RKO (cell line): Measurements from ENCODE around the gene IL1R1.
A peak's percentile ranks its signal among the peaks of the same experiment; 100 is the strongest.

Source experiments
- DNase-seq: peaks from one replicate; pipeline ENCODE4 v3.0.0-alpha.2; 2016; ENCODE audit warnings: low spot score

IL1R1 gene

DNA sequence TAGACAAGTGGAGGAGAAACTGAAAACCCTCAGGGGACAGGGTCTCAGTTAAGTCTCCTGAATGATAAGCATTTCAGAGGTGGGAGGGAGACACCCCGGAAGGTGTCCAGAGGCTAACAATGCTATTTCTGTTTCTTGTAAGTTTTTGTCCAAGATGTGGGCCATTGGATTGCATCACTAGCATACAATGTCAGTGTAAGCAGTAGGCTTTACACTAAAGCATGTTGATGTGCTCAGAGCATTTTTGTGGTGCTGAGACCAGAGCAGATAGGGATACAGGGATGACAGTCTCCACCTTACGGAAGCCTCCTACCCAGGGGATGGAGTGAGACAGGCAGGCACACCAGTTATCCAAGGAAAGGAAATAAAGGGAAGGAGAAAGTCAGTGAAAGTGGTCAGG is 2.2 kb upstream of the IL1R1 start:
- no peak for DNase-seq

DNA sequence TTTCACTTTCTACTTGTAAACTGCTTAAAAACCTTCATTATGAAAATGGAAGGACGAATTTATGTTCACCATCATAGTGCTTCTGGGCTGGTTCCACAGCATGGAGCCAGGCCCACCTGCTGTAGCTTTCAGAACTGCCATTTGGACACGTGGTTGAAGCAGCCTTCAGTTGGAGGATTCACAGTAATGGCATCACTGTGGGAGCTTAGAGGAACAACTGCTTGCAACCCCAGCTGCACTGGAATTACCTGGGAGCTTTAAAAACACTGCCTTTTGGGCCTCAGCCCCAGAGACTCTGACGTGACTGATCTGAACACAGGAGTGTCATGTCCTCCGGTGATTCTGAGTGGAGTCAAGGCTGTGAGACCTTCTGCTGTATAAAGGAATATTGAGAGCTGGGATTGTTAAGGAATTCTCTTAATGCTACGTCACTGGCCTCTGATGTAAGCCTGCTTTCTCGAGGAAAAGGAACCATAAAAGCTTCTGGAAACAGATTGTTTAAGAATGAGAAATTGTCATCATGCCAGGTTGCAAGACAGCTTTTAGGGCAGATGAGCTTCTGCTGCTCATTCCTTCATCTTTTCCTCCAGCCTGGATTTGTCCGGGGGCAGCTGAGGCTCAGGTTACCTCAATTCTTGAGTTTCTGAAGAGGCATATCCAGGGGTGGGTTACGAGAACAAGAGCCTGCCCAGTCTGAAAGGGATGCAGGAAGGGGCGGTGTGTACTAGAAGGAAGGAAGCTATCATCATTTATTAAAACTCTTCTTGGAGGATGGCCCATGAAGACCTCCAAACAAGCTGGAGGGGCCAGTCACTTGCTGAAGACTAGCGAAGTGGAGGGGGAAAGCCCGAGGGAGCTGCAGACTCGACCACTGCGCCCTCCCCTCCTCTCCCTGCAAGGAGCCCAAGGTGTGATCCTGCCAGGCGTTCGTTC is 1.3 kb upstream of the IL1R1 start:
- no peak for DNase-seq

GRCh38 chr2:102142829-102143449 is 393 bp downstream of the IL1R1 start:
- DNase-seq: no peak

GRCh38 chr2:102143450-102143985 is 972 bp downstream of the IL1R1 start:
- DNase-seq: no peak

DNA sequence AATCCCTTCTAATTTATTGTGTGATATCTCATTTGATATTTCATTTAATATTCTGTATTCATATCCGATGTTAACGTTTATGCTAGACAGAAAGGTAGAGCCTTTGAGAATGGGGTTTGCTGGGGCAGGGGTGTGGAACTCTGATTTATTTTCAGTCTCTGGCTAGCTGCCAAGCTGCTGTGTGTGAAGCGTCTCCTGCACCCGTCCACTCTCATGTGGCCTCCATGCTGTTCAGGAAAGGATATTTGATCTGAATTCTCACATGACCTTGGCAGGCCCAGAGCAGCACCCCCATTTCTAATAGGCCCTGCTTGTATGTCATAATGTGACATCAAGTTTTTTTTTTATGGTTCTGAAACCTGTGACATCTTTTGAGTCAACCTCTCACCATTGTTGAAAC is 1.6 kb downstream of the IL1R1 start:
- no peak for DNase-seq

GRCh38 chr2:102145107-102145506 is 2.6 kb downstream of the IL1R1 start:
- DNase-seq: no peak

GRCh38 chr2:102145934-102146333 is 3.4 kb downstream of the IL1R1 start:
- no peak for DNase-seq

DNA sequence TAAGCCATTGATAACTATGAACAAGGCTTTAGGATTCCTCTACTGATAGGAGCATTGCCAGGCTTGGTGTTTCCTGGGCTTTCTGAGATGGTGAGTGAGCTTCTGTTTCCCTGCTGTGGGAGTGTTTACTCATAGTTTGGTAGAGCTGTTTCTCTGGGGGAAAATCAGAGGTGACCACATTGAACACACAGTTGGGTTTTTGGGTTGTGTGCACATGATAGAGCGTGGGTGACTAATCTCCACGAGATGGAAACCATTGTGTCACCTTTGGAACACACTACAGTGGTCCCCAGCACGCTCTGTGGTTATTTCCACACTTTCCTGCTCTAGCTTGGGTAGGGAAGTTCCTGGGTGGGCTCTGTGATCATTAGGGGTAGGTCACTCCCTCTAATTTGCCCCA is 5.4 kb downstream of the IL1R1 start:
- no peak for DNase-seq

- no peak for DNase-seq
These were observed 6.7 kb downstream of the IL1R1 start for GRCh38 chr2:102149243-102149642.

- DNase-seq: no peak
These were observed 7.3 kb downstream of the IL1R1 start for GRCh38 chr2:102149644-102150455.

- DNase-seq: no peak
These were observed 11.8 kb downstream of the IL1R1 start for GRCh38 chr2:102154364-102154763.

DNA sequence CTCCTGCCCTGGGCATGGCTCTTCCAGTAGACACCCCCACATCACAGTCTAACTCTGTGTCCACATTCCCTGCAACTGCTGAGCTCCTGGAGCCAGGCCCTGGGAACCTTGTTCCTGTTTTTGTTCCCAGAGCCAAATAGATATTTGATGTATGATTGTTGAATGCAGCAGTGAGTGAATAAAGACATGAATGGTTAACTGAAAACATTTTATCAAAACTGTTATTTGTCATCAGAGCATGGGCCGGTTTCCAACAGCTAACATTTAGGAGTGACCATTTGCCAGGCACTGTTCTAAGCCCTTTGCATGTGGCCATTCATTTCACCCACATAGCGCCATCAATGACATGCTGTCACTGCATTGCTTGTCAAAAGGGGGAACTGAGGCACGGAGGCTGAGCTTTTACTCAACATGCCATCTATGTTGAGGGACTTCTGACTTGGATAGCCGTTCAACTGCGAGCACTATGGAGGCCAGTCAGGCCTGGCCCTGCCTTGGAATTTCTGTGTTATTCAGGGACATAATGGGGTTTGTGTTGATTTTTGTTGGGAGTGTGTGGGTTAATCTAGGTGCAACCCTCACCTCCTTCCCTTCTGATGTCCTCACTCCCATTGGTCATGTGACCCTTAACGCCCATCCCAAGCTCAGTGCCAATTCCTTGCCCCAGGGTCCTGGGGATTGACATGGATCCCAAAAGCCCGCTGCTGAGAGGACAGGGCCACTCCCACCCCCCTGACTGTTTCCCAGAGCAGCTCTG is 12.6 kb downstream of the IL1R1 start:
- no peak for DNase-seq

DNA sequence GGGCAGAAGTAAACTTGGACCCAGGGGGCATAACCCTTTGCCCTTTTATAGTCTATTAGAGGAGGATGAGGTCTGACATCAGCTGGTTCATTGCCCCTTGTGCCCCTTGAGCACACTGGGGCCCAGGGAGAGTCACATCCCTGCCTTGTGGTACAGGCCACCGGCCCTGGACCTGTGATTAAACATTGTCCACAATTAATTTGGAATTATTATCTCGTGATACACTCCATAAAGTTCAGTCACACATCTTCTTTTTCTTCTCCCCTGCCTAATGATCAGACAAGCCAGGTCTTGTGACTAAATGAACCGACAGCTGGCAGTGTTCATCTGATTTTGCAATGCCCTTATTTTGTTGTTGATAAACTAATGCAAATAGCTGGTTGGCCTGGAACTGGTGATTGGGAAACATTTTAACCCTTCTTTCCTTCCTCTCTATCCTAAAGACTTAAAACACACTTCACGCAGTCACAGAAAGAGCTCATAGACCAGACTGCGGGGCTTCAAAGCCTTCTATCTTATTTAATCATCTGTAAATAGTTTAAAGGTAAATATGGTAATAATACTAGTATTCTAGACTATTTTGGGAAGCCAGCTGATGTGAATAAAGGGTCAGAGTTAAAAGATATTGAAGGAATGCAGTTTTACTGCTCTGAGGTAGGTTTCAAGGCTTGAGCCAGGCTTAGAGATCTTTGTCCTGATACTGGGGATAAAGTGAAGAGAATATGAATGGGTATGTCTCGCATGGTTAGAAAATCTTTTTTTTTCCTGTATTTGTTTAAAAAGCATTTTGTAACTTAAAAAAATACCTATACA is 13.4 kb downstream of the IL1R1 start:
- DNase-seq: no peak

DNA sequence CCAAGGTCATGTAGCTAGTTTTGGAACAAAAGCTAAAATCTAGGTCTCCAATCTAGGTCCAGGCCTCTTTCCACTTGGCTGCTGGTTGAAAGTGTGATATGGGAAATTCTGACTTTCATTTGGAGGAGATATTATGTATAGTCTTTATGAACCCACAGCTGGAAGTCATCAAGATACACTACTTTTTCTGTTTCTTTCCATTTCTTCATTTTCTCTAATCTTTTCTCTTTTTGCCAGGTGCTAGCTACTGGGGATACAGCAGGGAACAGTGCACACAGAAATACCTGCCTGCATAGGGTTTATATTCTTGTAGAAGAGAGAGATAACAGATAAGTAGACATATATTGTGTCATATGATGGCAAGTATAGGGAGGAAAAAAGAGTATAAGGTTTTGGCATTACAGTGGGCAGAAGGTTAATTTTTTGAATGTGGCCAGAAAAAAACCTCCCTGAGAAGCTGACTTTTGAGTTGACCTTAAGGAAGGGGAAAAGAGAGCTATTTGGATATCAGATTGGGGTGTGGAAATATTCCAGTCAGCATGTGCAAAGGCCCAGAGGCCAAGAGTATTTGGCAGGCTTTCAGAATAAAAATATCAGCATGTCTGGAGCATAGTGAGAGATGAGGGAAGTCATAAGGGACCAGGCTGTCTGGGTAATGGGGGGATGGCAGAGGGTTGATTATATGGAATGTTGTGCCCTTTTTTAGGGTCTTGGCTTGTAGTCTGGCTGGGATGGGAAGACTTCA is 15.6 kb downstream of the IL1R1 start:
- DNase-seq: no peak

GRCh38 chr2:102159295-102159694 is 16.7 kb downstream of the IL1R1 start:
- no peak for DNase-seq

GRCh38 chr2:102166189-102166845 is 23.8 kb downstream of the IL1R1 start:
- DNase-seq: peak; percentile 14

DNA sequence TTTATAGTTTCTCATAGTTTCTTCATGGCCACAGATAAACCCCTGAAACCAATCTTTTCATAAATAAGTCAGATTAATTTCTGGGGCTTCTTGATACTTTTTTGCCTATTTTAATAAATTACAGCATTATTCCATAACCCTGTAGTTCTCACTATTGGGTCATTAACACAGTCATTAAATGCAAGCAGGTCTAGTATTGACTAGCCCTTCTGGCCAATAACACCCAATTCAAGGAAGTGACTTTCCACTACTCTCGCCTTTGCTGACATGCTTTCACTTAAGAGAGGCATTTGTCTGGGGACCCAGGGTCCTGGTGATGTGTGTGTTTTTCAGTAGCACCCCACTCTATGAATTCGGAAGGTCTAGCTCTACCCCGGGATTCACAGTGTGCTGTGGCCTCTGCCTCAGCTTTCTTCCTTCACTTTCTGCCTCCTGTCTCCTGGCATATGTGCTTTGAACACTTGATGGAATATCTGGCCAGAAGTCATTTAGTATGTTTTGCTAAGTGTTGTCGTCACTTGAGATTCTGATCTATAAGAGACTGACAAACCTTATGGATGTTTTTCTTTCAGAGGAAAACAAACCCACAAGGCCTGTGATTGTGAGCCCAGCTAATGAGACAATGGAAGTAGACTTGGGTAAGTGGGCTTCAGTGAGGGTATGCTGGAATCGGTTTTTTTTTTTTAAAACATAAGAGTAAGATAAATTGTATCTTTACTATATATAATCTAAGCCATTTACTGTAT is 25.7 kb downstream of the IL1R1 start:
- DNase-seq: no peak

- DNase-seq: no peak
These were observed 29.4 kb downstream of the IL1R1 start for GRCh38 chr2:102171946-102172345.

DNA sequence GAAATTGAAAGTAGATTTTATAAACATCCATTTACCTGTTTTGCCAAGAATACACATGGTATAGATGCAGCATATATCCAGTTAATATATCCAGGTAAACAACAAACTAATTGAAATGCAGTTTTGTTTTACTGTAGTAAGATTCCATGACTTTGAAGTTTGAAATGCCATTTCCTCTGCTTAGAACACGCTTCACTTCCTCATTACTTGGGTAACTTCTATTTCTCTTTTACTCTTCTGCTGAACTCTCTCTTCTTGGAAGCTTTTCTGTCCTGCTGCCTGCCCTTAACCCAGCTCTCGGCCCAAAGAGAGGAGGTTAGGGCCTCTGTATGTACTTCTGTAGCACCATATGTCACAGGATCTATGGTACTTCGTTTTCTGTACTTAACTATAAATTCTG is 30.2 kb downstream of the IL1R1 start:
- no peak for DNase-seq
